Activated naive CD4-positive, alpha-beta T cell treated with anti-CD3 and anti-CD28 coated beads for 36 hours (primary cell): ENCODE data around the gene NIPSNAP3A. TPM values are rescaled to one million over a fixed set of nuclear protein-coding genes. Genes with fewer than 3 reads are reported as not detected.
A peak's percentile ranks its signal among the peaks of the same experiment; 100 is the strongest.

Experiments used
- CTCF ChIA-PET: fragments of 350-600 bp; sonication (Branson Sonifier 250); formaldehyde crosslinking; loops from one replicate; lab custom pipeline; 2021; ENCODE audit warnings: antibody characterized with exemption; lab: Charles Lee
- DNase-seq: peaks from one replicate; pipeline ENCODE4 v3.0.0-alpha.2; 2020
- H3K27ac Mint-ChIP-seq: one replicate; pipeline ENCODE4 v1.8.0; 2021; ENCODE audit warnings: mild to moderate bottlenecking, mixed read lengths
- H3K27me3 Mint-ChIP-seq: one replicate; pipeline ENCODE4 v1.8.0; 2021; ENCODE audit warnings: low read depth, mixed read lengths
- H3K36me3 Mint-ChIP-seq: one replicate; pipeline ENCODE4 v1.8.0; 2021; ENCODE audit warnings: low read depth, mixed read lengths
- H3K4me1 Mint-ChIP-seq: one replicate; pipeline ENCODE4 v1.8.0; 2021; ENCODE audit warnings: low read depth, mixed read lengths
- H3K4me3 Mint-ChIP-seq: one replicate; pipeline ENCODE4 v1.8.0; 2021; ENCODE audit warnings: mild to moderate bottlenecking, moderate library complexity, mixed read lengths
- H3K9me3 Mint-ChIP-seq: one replicate; pipeline ENCODE4 v1.8.0; 2021; ENCODE audit warnings: mixed read lengths
- intact Hi-C: fragments of 100-400 bp; cut with micrococcal nuclease; formaldehyde crosslinking; loops from one replicate; pipeline ENCODE4 v1.15.1; 2023
- total RNA-seq, 2 experiments: library from RNA; stranded (reverse); gene quantifications; one replicate each; pipeline ENCODE4 v1.2.3, GENCODE V29; 2021

The NIPSNAP3A gene
- total RNA-seq, 2 experiments from 2014 or later: 17.8 TPM

DNA sequence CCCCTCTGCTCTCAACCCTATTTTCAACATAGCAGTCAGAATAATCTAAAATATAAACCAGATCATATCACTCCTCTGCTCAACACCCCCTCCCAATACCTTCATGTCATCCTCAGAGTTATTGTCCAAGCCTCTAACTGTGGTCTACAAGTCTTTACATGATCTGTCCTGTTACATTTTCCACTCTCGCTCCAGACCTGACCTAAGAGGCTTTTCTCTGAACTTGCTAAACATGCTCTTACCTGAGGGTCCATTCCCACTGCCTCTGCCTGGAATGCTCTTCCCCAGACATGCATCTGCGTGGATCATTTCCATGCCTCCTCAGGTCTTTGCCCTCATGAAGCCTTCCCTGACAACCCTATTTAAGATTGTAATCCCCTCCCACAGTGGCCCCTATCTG lies 28.5 kb downstream of the NIPSNAP3A start:
- CTCF ChIA-PET: no interaction called here
- no peak overlapping the region for H3K27ac Mint-ChIP-seq
- no peaks in the 10 kb centered on the region for H3K27me3 Mint-ChIP-seq
- no peak overlapping the region for H3K4me3 Mint-ChIP-seq
- intact Hi-C loops: no loop called here
- no peaks in the 10 kb centered on the region for H3K9me3 Mint-ChIP-seq
- H3K36me3 Mint-ChIP-seq: no peaks in the 10 kb centered on the region
- DNase-seq: no peak
- no peaks in the 10 kb centered on the region for H3K4me1 Mint-ChIP-seq

DNA sequence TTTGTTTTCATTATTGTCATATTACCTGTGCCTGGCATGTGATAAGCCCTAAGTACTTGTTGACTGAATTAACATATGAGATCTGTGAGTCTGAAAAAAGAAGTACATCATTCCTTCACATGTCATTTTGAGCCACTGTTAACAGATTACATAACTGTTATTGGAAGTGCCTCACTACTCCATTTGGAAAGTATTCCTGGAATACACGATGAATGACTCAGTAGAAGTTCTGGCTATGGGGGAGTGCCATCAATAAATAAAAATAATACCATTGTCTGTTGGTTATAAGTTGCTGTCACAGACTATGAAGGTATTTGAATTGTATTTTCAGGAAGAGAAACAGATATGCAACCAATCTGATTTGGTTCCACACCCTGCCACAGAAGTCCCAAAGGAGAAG lies 29.3 kb downstream of the NIPSNAP3A start:
- CTCF ChIA-PET: no interaction called here
- Mint-ChIP-seq H3K27me3 (no peaks in the 10 kb centered on the region), H3K4me1 (no peaks in the 10 kb centered on the region), H3K36me3 (no peaks in the 10 kb centered on the region), H3K4me3 (no peak overlapping the region), H3K9me3 (no peaks in the 10 kb centered on the region), H3K27ac (no peak overlapping the region)
- no peak for DNase-seq
- intact Hi-C loops: no loop called here

DNA sequence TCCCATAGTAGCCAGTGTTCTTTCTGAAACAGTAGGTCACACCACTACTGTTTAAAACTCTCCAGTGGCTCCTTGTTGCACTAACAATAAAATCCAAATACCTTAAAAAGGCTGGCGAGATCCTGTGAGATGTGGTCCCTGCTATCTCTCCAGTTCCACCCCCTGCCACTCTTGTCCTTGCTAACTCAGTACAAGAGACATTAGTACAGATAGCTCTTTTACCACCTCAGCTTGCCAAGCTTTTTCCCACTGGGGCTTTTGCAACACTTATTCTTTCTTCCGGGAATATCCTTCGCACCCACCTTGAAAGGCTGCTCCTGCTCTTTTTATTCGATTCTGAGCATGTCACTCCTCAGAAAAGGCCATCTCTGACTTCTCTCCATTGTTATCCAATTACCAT lies 31.3 kb downstream of the NIPSNAP3A start:
- CTCF ChIA-PET: no interaction called here
- peaks cover 2% of the 10 kb centered on the region for H3K36me3 Mint-ChIP-seq
- no peak for DNase-seq
- H3K4me3 Mint-ChIP-seq: no peak overlapping the region
- H3K9me3 Mint-ChIP-seq: no peaks in the 10 kb centered on the region
- intact Hi-C loops: no loop called here
- no peak overlapping the region for H3K27ac Mint-ChIP-seq
- H3K4me1 Mint-ChIP-seq: no peaks in the 10 kb centered on the region
- no peaks in the 10 kb centered on the region for H3K27me3 Mint-ChIP-seq

DNA sequence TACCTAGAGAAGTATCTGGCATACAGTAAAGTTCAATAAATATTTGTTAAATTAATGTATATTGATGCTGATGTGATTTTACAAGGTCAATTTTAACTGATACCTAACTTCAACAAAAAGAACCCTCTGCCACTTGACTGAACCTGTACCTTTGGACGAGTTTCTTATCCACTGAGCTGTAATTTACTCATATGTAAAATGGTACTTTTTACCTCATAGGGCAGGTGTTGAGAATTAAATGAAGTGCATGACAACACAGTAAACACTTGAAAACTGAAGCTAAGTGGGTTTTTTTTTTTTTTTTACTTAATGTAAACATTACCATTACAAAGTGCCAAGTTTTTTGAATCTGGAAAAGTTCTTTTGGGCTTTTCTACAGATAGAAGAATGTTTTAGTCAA lies 31.9 kb downstream of the NIPSNAP3A start:
- Mint-ChIP-seq H3K27me3 (no peaks in the 10 kb centered on the region), H3K36me3 (peaks cover 7% of the 10 kb centered on the region), H3K9me3 (no peaks in the 10 kb centered on the region), H3K4me1 (no peaks in the 10 kb centered on the region), H3K4me3 (no peak overlapping the region), H3K27ac (no peak overlapping the region)
- DNase-seq: no peak
- intact Hi-C loops: no loop called here
- CTCF ChIA-PET: no interaction called here

DNA sequence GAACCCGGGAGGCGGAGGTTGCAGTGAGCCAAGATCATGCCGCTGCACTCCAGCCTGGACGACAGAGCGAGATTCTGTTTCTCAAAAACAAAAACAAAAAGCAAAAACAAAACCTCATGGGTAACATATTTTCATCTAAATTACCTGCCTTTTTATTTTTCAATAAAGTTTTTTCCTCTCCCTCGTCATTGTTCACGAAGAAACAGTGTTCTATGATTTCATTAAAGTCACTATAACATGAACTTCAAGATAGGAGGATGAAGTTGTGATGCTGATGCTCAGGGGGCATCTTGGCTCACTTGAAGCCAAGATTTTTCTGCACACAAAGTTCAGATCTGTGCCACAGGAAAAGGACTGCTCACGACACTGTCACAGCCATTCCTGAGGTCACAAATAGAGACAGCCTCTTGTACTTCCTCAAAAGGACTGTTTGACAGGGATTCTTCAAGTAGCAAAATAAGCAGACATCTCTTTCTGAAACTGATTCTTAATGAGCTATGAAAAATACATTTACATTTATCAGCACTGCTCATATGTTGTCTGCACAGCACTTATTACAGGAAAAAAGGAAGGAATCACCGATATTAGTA lies 32.6 kb downstream of the NIPSNAP3A start:
- H3K27ac Mint-ChIP-seq: no peak overlapping the region
- no peaks in the 10 kb centered on the region for H3K4me1 Mint-ChIP-seq
- no peak overlapping the region for H3K4me3 Mint-ChIP-seq
- CTCF ChIA-PET: interaction anchor here (0.6 kb wide), 1 partner anchor 232 kb away, joined by 3 read pairs; no protein-coding TSS in a partner anchor
- peaks cover 11% of the 10 kb centered on the region for H3K36me3 Mint-ChIP-seq
- H3K27me3 Mint-ChIP-seq: no peaks in the 10 kb centered on the region
- DNase-seq: no peak
- intact Hi-C loops: loop anchor here (2.0 to 10.0 kb wide), 2 partner anchors 215 to 635 kb away; no protein-coding TSS in a partner anchor
- no peaks in the 10 kb centered on the region for H3K9me3 Mint-ChIP-seq

DNA sequence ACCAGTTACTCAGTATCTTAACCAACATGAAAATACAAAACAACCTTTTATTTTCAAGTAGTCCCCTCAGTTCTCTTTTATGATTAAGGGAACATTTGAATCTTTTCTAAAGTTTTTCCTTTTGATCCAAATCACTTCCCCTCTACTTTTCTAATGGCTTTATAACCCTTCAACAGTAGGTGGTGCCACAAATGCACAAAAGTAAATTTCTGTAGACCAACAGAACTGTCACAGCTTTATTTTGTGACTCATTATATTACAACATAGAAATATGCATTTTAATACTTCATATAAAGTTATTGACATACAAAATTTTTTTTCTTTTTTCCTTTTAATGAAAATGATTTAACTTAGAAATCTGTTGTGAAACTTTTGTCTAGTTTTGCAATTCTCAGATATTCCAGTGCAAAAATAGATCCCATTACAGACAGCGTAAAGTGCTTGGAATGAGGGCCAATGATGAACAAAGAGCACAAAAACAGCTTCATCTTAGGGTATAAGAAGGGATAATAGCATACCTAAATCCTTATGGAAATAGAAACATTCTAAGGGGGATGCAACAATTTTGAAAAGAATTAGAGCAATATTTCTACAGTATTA lies 33.4 kb downstream of the NIPSNAP3A start:
- DNase-seq: no peak
- no peaks in the 10 kb centered on the region for H3K9me3 Mint-ChIP-seq
- intact Hi-C loops: loop anchor here (1.0 to 10.0 kb wide), 3 partner anchors 214 to 634 kb away; no protein-coding TSS in a partner anchor

DNA sequence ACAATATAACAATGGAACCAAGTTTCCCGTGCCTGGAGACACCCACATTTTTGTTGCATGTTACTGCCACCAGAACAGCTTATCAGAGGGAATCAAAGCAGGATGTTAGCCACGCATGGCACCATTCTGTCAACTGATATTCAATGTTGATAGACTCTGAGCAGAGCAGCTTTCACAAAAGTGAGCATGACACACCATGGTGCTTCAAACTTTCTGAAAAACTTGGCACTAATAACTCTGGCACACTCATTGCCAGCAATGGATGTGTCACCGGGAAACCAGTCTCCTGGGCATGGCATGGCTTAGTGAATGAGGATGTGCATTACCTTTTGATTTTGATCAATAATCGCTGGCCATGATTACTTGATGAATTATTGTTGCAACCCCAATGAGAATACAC lies 36.1 kb downstream of the NIPSNAP3A start:
- Mint-ChIP-seq H3K27ac (no peak overlapping the region), H3K27me3 (no peaks in the 10 kb centered on the region), H3K4me1 (no peaks in the 10 kb centered on the region), H3K36me3 (peaks cover 27% of the 10 kb centered on the region), H3K4me3 (no peak overlapping the region), H3K9me3 (no peaks in the 10 kb centered on the region)
- CTCF ChIA-PET: no interaction called here
- DNase-seq: no peak
- intact Hi-C loops: loop anchor here (10.0 kb wide), 1 partner anchor 211 kb away; no protein-coding TSS in a partner anchor

More for the DNA sequence above, 33.4 kb downstream of the NIPSNAP3A start:
- CTCF ChIA-PET: interaction anchor here (0.6 to 0.7 kb wide), 3 partner anchors 34 to 233 kb away, joined by 3 read pairs; no protein-coding TSS in a partner anchor
- no peak overlapping the region for H3K27ac Mint-ChIP-seq
- H3K4me3 Mint-ChIP-seq: no peak overlapping the region
- H3K36me3 Mint-ChIP-seq: peaks cover 16% of the 10 kb centered on the region
- no peaks in the 10 kb centered on the region for H3K4me1 Mint-ChIP-seq
- no peaks in the 10 kb centered on the region for H3K27me3 Mint-ChIP-seq

DNA sequence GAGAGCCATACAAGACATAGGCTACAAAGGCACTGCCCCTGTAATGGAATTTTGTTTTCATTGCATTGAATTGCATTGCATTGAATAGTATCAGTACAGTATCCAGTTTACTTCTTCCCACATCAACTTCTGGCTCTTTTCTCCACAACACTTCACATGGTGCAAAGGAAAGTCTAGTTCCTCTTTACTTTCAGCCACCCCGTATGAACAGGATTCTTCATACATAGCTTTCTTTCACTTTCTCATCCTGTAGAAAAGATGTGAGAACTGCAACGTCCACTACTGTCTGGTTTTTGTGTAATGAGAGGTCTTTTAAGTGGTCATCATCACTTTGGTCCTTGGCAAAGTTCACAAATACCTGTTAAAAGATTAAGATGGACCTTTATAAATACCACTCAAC lies 36.6 kb downstream of the NIPSNAP3A start:
- no peak overlapping the region for H3K4me3 Mint-ChIP-seq
- H3K9me3 Mint-ChIP-seq: no peaks in the 10 kb centered on the region
- H3K27me3 Mint-ChIP-seq: no peaks in the 10 kb centered on the region
- H3K36me3 Mint-ChIP-seq: peaks cover 32% of the 10 kb centered on the region
- DNase-seq: no peak
- CTCF ChIA-PET: no interaction called here
- H3K27ac Mint-ChIP-seq: no peak overlapping the region
- intact Hi-C loops: loop anchor here (10.0 kb wide), 1 partner anchor 211 kb away; no protein-coding TSS in a partner anchor
- no peaks in the 10 kb centered on the region for H3K4me1 Mint-ChIP-seq

DNA sequence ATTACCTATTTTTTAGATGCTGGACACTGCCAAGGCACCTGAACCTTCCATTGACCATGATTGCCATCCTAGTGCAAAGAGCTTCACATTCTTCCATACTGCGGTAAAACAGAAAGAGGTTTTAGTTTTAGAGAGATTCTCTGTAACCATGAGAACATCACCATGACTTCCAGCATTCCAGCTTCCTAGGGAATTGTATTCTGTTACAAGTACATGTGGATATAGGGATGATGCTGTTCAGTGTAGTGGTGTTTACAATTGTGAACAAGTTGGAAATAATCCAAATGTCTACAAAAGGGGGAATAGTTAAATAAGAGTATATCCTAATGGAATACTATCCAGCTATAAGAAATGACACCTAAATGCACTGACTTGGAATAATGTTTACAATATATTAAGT lies 38.8 kb downstream of the NIPSNAP3A start:
- intact Hi-C loops: loop anchor here (10.0 kb wide), 1 partner anchor 209 kb away; no protein-coding TSS in a partner anchor
- Mint-ChIP-seq H3K36me3 (peaks cover 39% of the 10 kb centered on the region), H3K27me3 (no peaks in the 10 kb centered on the region), H3K4me3 (no peak overlapping the region), H3K27ac (no peak overlapping the region), H3K4me1 (no peaks in the 10 kb centered on the region), H3K9me3 (no peaks in the 10 kb centered on the region)
- CTCF ChIA-PET: no interaction called here
- DNase-seq: no peak

DNA sequence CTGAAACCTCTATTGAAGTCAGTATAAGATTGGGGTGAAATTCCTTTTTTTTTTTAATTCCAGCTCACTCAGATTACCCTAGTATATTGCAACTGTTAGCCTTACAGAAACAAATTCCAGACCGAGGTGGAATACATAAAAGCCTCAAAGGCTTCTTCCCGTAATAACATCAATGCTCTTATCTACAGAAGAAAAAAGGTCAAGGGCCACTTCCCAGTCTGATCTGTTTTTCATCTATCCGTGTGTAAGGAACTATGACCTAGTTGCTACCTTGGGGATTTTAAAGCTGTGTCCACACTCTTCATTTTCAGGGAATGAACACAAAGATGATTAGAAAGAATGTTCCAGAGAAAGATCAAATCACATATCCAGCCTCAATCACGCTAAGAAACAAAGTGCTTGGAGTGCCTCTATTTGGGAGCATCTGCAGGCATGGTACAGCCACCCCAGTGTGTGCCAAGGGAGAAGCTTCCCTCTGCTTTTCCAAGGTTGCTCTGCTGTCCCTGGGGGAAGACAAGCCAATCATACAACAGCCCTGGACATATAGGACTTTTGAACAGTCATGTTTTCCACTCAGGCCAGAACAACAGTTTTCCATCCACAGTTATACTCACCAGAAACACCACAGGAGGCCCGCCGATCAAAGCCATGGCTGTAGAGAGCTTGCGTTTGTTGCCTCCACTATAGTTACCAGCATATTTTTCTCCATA lies 40.0 kb downstream of the NIPSNAP3A start:
- intact Hi-C loops: loop anchor here (10.0 kb wide), 1 partner anchor 207 kb away; no protein-coding TSS in a partner anchor
- Mint-ChIP-seq H3K4me1 (no peaks in the 10 kb centered on the region), H3K27me3 (no peaks in the 10 kb centered on the region), H3K27ac (no peak overlapping the region), H3K9me3 (no peaks in the 10 kb centered on the region), H3K36me3 (peaks cover 39% of the 10 kb centered on the region), H3K4me3 (no peak overlapping the region)
- no peak for DNase-seq
- CTCF ChIA-PET: no interaction called here

DNA sequence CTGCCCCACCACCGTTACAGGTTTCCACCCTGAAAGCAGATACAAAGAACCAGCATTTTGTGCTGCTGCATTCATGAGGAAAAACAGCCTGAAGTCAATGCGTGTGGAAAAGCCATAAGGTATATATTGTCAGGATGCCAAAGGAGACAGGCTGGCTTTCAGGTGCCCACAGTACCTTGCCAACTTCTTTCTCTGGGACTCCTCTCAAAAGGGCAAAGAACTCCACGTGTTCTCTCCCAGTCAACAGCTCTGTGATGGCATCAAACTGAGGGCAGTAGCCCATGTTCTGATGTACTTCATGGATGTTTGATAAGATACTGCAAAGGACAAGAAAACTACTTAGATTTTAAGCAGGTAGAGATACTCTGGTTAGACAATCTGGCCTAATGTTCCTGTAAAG lies 40.8 kb downstream of the NIPSNAP3A start:
- H3K9me3 Mint-ChIP-seq: no peaks in the 10 kb centered on the region
- intact Hi-C loops: loop anchor here (10.0 kb wide), 1 partner anchor 207 kb away; no protein-coding TSS in a partner anchor
- H3K27me3 Mint-ChIP-seq: no peaks in the 10 kb centered on the region
- no peaks in the 10 kb centered on the region for H3K4me1 Mint-ChIP-seq
- no peak overlapping the region for H3K4me3 Mint-ChIP-seq
- H3K36me3 Mint-ChIP-seq: peaks cover 47% of the 10 kb centered on the region
- CTCF ChIA-PET: no interaction called here
- no peak overlapping the region for H3K27ac Mint-ChIP-seq
- DNase-seq: no peak

DNA sequence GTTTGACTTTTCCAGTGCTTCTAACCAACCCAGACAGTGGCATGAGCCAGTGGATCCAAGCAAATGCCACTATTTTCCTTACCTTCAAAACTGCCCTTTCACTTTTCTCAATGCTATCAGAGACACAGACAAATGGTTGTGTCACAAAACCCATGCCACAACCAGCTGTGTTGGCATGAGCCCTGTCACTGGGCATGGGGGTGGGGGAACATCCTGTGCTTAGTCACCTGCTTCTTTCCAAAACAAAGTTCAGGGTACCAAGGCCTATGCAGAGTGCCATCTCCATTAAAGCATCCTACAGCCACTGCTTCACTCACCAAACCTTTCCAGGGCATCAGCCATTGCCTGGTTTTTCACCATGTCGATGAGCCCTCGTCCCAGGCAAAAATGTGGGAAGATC lies 46.6 kb downstream of the NIPSNAP3A start:
- Mint-ChIP-seq H3K36me3 (peaks cover 48% of the 10 kb centered on the region), H3K27me3 (no peaks in the 10 kb centered on the region), H3K4me3 (no peak overlapping the region), H3K27ac (peak overlapping the region; percentile 61), H3K4me1 (no peaks in the 10 kb centered on the region), H3K9me3 (no peaks in the 10 kb centered on the region)
- CTCF ChIA-PET: no interaction called here
- intact Hi-C loops: no loop called here
- peak; percentile 41 for DNase-seq
